ENCODE measurements around the gene GLDN.

DNA sequence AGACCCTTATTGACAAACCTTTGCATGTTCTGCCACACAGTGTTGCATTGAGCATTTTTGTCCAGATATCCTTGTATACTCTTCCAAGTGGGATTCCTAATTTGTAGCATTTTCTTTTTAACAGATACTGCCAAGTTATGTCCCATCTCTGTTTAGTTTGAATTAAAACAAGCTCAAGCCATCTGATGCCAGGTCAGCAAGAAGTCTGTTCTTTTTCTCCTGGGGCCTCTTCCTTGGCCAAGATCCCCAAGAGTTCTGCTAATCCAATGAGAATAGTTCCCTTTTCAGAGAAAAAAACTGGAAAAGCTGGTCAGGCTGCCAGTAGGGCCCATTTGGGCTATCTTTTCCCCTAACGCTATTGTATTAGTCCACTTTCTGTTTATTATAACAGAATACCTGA lies 29.8 kb downstream of the GLDN start:
- TF ChIP-seq CTCF (IDR thresholded peaks at IDR 0.05; ENCODE audit: low read length) (no peak), EZH2 (optimal IDR thresholded peaks at IDR 0.05; ENCODE audit: low read depth, low read length) (no peak), EZH2phosphoT487 (IDR thresholded peaks at IDR 0.05; ENCODE audit: low read length) (no peak)
